ENCODE results near the gene TRIP6. TPM values are rescaled to one million over a fixed set of nuclear protein-coding genes. Genes with fewer than 3 reads are reported as not detected.

TRIP6 gene
- total RNA-seq, 1 donor from 2014 or later: 30.8 TPM

- intact Hi-C loops (cut with micrococcal nuclease): loop anchor here (1.0 to 10.0 kb wide), 3 partner anchors 12 to 453 kb away; partner anchors contain the start of genes FIS1, PPP1R35 and SRRT
Observed at GRCh38 chr7:100887516-100888290, 20.5 kb downstream of the TRIP6 start.

GRCh38 chr7:100888291-100888987 is 21.3 kb downstream of the TRIP6 start:
- intact Hi-C loops (cut with micrococcal nuclease): loop anchor here (10.0 kb wide), 2 partner anchors 356 to 454 kb away; partner anchors contain the start of genes FIS1 and PPP1R35

- intact Hi-C loops (cut with micrococcal nuclease): loop anchor here (1.0 to 10.0 kb wide), 4 partner anchors 37 to 454 kb away; partner anchors contain the start of genes FIS1, PPP1R35, SLC12A9 and VGF
Observed at GRCh38 chr7:100888988-100889750, 22.0 kb downstream of the TRIP6 start, which contains the start of gene UFSP1. Gene UFSP1 (minus strand): TSS chr7:100889715. CDS start chr7:100889271, 444 bp downstream.

DNA sequence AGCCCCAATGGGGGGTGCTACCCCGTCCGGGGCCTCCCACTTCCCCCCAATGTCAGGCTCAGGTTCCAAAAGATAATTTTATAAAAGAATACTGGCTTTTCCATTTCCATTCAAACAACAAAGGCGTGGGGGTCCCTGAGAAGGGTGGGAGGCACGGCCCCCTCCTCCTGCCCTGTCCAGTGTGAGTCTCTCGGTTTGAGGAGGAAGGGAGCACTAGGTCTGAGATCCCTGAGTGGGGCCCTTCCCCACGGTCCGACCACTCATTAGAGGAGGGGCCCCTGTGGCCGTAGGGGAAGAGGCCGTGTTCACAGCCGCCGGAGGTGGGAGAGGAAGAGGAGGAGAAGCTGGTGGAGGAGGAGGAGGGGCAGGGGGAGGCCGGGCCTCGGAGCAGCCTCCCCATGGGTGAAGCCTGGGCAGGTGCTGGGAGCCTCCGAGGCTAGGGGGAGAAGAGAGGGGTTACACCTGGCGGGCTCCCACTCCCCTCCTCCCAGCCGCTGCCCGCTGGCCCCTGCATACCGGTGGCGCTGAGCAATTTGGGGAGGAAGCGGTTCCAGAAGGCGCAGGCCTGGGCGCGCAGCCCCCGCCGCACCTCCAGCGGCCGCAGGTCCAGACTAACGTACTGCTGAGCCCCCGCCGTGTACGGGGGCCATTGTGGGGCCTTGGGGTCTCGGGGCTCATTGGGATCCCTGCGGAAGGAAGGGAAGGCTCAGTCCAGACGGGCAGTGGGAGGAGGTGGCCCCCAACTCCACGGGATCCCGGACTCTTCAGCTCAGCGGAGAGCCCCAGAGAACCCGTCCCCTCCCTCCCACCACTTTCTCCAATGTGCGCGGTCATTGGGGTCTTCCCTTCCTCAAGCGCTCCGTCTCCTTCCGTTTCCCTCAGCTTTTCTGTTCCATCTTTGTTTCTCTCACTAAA is 23.7 kb downstream of the TRIP6 start:
- intact Hi-C loops (cut with micrococcal nuclease): no loop called here

GRCh38 chr7:100891568-100892247 is 24.5 kb downstream of the TRIP6 start:
- intact Hi-C loops (cut with micrococcal nuclease): no loop called here

- intact Hi-C loops (cut with micrococcal nuclease): no loop called here
Observed at GRCh38 chr7:100892364-100893317, 25.5 kb downstream of the TRIP6 start.

- intact Hi-C loops (cut with micrococcal nuclease): no loop called here
Observed at GRCh38 chr7:100893318-100893895, 26.2 kb downstream of the TRIP6 start.

DNA sequence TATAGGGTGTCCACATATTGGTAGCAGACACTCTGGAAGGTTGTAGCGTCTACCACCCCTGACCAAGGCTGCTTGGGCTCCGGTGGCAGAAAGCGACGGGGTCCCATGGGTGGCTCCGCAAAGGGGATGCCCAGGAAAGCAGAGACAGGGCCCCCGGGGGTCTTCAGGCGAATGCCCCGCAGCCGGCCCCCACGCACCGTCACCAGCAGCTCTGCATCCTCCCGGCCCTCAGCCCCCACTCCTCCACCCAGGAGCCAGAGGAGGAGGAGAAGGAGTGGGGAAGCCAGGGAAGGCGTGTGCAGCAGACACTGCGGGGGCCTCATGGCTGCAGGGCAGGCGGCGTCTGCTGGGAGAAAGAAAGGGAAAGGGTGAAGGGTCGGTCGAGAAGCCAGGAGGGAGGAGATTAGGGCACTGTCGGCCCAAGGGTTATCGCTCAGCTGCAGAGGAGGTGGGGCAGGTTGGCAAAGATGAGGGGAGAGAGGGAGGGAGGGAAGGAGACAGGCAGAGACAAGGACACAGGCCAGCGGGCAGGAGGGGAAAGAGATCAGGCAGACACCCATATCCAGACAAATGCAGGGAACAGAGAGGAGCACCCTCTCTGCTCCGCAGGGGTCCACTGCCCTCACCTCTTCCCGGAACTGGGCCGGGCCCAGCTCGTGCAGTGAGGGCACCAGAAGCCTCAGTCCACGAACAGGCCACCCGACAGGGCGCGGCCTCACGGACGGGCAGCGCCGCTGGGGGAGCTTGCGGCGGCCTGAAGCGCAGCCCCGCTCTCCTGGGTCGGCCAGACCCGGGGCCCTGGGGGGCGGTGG is 26.9 kb downstream of the TRIP6 start:
- intact Hi-C loops (cut with micrococcal nuclease): loop anchor here (1.0 kb wide), 1 partner anchor 183 kb away; no protein-coding TSS in a partner anchor

GRCh38 chr7:100894860-100895700 is 27.9 kb downstream of the TRIP6 start:
- intact Hi-C loops (cut with micrococcal nuclease): loop anchor here (1.0 kb wide), 1 partner anchor 182 kb away; no protein-coding TSS in a partner anchor

DNA sequence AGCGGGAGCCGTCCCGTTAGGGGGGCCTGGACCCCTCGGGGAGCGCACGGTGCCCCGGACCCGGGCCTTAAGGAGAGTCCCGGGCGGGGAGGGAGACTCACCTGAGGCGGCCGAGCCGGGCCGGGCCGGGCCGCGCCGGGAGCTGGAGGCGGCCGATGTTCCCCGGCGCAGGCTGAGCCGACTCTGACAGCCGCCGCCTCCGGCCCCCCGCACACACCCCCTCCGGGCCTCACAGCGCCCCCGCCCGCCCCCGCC is 28.4 kb downstream of the TRIP6 start, which contains the start of gene ACHE:
Gene ACHE (minus strand): TSS at position 188 of the 255 bp plus-strand sequence. CDS start 1,656 bp downstream, outside the sequence.
- intact Hi-C loops (cut with micrococcal nuclease): no loop called here

DNA sequence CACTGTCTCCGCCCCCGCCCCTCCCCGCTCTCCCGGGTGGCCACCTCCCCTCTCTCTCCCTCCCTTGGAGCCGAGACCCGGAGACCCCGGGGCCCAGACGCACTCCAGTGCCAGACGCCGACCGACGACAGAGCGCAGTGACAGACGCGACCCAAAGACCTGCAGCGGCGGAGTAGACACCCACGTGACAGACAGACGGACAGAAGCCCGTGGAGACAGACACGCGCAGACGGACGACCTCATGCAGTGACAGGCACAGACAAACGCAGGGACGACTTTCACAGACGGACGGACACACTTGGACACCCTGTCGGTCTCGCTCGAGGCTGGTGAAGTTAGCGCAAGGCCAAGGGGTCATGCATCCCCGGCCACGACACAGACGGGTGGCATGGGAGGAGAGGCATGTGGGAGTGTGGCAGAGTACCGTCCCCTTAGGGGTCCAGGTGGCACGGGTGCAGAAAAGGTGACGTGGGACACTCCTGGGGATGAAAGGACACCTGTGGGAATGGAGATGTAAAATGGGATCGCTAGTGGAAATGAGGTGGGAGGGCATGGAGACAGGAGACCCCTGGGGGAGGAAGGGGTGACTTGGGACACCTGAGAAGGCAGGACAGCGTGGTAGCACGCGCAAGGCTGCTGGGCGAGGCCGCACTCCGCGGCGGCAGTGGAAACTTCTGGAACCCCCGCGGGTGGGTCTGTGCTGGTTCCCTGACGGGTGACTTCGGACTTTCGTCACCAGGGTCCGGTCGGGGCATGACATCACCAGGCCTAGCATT is 29.0 kb downstream of the TRIP6 start:
- intact Hi-C loops (cut with micrococcal nuclease): no loop called here

GRCh38 chr7:100896732-100897608 is 29.8 kb downstream of the TRIP6 start:
- intact Hi-C loops (cut with micrococcal nuclease): loop anchor here (1.0 kb wide), 1 partner anchor 162 kb away; no protein-coding TSS in a partner anchor

DNA sequence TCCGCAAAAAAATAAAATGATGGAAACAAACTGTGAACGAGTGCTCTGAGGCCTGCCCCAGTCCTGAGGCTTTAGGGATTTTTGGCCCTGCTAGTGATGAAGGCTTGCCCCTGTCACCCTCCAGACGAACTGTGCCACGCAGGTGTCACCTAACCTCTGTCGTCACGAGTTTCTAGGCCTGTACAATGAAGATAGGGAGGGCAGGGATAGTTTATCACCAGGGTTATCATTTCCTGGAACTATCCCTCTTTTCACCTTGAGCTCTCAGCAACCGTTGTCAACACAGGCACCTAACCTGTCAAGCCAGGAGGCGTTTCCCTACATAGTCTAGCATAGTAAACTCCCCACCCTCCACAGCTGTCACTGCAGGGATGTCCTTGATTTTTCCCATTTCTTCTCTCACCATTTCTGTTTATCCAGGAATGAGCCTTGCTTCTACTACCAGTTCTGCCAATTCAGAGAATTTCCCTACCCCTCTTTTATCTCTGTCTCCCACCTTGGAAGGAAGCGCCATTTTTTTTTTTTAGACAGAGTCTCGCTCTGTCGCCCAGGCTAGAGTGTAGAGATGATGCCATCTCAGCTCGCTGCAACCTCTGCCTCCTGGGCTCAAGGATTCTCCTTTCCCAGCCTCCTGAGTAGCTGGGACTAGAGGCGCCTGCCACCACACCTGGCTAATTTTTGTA is 30.7 kb downstream of the TRIP6 start:
- intact Hi-C loops (cut with micrococcal nuclease): loop anchor here (1.0 kb wide), 1 partner anchor 161 kb away; no protein-coding TSS in a partner anchor

DNA sequence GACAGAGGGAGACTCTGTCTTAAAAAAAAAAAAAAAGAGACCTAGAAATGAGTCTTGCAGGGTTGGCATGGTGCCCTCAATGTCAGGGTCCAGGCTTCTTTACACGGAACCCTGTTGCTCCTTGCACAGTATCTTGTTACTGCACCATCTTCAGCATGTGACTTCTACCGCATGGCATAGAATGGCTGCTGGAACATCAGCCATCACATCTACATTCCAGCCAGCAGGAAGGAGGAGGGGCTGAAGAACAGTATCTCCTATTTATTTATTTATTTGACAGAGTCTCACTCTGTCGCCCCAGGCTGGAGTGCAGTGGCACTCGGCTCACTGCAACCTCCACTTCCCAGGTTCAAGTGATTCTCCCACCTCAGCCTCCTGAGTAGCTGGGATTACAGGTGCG is 32.2 kb downstream of the TRIP6 start:
- intact Hi-C loops (cut with micrococcal nuclease): no loop called here
